ENCODE results near the gene CD63.

The CD63 gene

GRCh38 chr12:55704824-55705718 lies 23.7 kb downstream of the CD63 start:
- DNase-seq (ENCODE audit: low read depth), result no peak

GRCh38 chr12:55703901-55704761 lies 24.7 kb downstream of the CD63 start:
- no peak for DNase-seq (ENCODE audit: low read depth)

GRCh38 chr12:55703288-55703687 lies 25.5 kb downstream of the CD63 start:
- DNase-seq (ENCODE audit: low read depth), result no peak

GRCh38 chr12:55702861-55703260 lies 25.9 kb downstream of the CD63 start:
- no peak for DNase-seq (ENCODE audit: low read depth)

GRCh38 chr12:55700255-55701018 lies 28.4 kb downstream of the CD63 start:
- no peak for DNase-seq (ENCODE audit: low read depth)

GRCh38 chr12:55699471-55700055 lies 29.2 kb downstream of the CD63 start:
- no peak for DNase-seq (ENCODE audit: low read depth)

- DNase-seq (ENCODE audit: low read depth), result no peak
Measured at GRCh38 chr12:55698965-55699364, 29.8 kb downstream of the CD63 start.

- DNase-seq (ENCODE audit: low read depth), result no peak
Measured at GRCh38 chr12:55698241-55698955, 30.4 kb downstream of the CD63 start.

- DNase-seq (ENCODE audit: low read depth), result no peak
Measured at GRCh38 chr12:55697686-55698085, 31.1 kb downstream of the CD63 start.

- no peak for DNase-seq (ENCODE audit: low read depth)
Measured at GRCh38 chr12:55696796-55697462, 31.9 kb downstream of the CD63 start.

GRCh38 chr12:55696141-55696540 lies 32.7 kb downstream of the CD63 start:
- DNase-seq (ENCODE audit: low read depth), result no peak

GRCh38 chr12:55695349-55695748 lies 33.5 kb downstream of the CD63 start:
- DNase-seq (ENCODE audit: low read depth), result no peak

- no peak for DNase-seq (ENCODE audit: low read depth)
Measured at GRCh38 chr12:55694651-55695050, 34.2 kb downstream of the CD63 start.

GRCh38 chr12:55694188-55694515 lies 34.7 kb downstream of the CD63 start:
- no peak for DNase-seq (ENCODE audit: low read depth)

- no peak for DNase-seq (ENCODE audit: low read depth)
Measured at GRCh38 chr12:55693323-55694187, 35.3 kb downstream of the CD63 start.

- no peak for DNase-seq (ENCODE audit: low read depth)
Measured at GRCh38 chr12:55692631-55693322, 36.0 kb downstream of the CD63 start.

- DNase-seq (ENCODE audit: low read depth), result no peak
Measured at GRCh38 chr12:55688716-55689655, 39.8 kb downstream of the CD63 start.

GRCh38 chr12:55687746-55688145 lies 41.1 kb downstream of the CD63 start:
- no peak for DNase-seq (ENCODE audit: low read depth)
